MCF 10A (cell line): ENCODE data around the gene ABHD16A. TPM values are rescaled to one million over a fixed set of nuclear protein-coding genes. Genes with fewer than 3 reads are reported as not detected.

ENCODE experiments used
- BruUV-seq: library from RNA; stranded (reverse); fragments of 400-500 nt; replicated peaks from 2 replicates; lab custom pipeline; 2021; lab: Mats Ljungman, UMichigan
- CTCF ChIA-PET: fragments of 300-600 bp; sonication (Branson Sonifier 250); formaldehyde crosslinking; extraction: SDS; loops from one replicate; lab custom pipeline; 2021; ENCODE audit warnings: antibody characterized with exemption, inconsistent platforms; lab: Yijun Ruan, JAX
- POLR2A ChIA-PET: fragments of 300-600, 350-650 bp; sonication (Branson Sonifier 250); formaldehyde crosslinking; extraction: SDS; loops from one replicate; lab custom pipeline; 2020; ENCODE audit warnings: antibody characterized with exemption, inconsistent platforms; lab: Yijun Ruan, JAX
- DNase-seq: peaks from one replicate; pipeline ENCODE4 v3.0.0-alpha.2; 2018; ENCODE audit not compliant: unreplicated experiment
- H3K27ac Mint-ChIP-seq: one replicate; pipeline ENCODE4 v1.8.0; 2022; ENCODE audit warnings: mild to moderate bottlenecking, low read depth, mixed read lengths; ENCODE audit not compliant: unreplicated experiment
- H3K27me3 Mint-ChIP-seq: one replicate; pipeline ENCODE4 v1.8.0; 2022; ENCODE audit warnings: mixed read lengths; ENCODE audit not compliant: insufficient read depth, unreplicated experiment
- H3K36me3 Mint-ChIP-seq: one replicate; pipeline ENCODE4 v1.8.0; 2022; ENCODE audit warnings: mild to moderate bottlenecking, moderate library complexity, mixed read lengths; ENCODE audit not compliant: insufficient read depth, unreplicated experiment
- H3K4me1 Mint-ChIP-seq: one replicate; pipeline ENCODE4 v1.8.0; 2022; ENCODE audit warnings: mixed read lengths; ENCODE audit not compliant: insufficient read depth, unreplicated experiment
- H3K4me3 Mint-ChIP-seq: one replicate; pipeline ENCODE4 v1.8.0; 2022; ENCODE audit warnings: mild to moderate bottlenecking, moderate library complexity, mixed read lengths; ENCODE audit not compliant: unreplicated experiment
- H3K9me3 Mint-ChIP-seq: one replicate; pipeline ENCODE4 v1.8.0; 2022; ENCODE audit warnings: mixed read lengths; ENCODE audit not compliant: unreplicated experiment
- CTCF ChIP-seq: fragments of 200-600 bp; IDR thresholded peaks from one replicate; pipeline ENCODE4 v1.8.0; 2022; ENCODE audit warnings: antibody characterized with exemption, mild to moderate bottlenecking; ENCODE audit not compliant: unreplicated experiment
- intact Hi-C: fragments of 100-400 bp; cut with micrococcal nuclease; formaldehyde crosslinking; loops from 2 replicates; pipeline ENCODE4 v1.14.1; 2022
- total RNA-seq: library from RNA; stranded (reverse); gene quantifications from 2 replicates; pipeline ENCODE4 v1.2.3, GENCODE V29; 2022

ABHD16A gene
- total RNA-seq, 1 experiment from 2014 or later: 32.1 TPM

DNA sequence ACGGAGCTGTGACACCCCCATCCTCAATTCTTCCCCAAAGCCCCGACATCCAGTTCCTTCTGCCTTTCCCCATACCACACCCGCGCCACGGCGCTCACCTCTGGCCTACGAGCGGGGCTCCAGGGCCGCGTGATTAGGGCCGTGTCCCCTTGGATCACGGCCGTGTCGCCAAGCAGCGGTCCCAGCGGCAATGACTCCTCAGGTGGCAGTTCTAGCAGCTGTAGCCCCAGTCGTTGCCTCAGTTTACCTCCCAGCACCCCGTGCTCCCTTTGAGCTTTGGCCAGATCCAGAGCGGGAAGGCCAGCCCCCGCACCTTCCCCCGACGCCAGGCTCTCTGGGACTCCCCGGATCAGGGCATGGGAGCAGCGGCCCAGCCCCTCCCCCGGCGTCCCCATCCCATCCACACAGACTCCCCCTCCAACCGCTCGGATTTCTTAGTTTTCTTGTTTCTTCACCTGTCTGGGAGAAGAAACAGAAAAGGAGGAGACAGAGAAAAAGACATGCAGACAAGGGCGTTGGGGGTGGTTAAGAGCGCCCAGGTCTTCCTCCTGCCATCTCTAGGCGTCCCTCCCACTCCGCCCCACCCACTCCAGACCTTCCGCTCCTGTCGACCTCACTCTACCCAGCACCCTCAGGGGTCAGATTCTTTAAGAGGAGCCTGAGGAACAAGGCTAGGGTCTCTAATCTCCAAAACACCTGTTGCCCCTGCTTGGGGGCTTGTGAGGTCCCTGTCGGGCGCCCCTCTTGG is 25.8 kb upstream of the ABHD16A start, which contains the start of gene DDAH2:
DDAH2 (minus strand) TSS at position 533 of the 748 bp plus-strand sequence; CDS start at position 395, 138 bp downstream.
- H3K36me3 Mint-ChIP-seq: peaks cover 37% of the 10 kb centered on the region
- BruUV-seq: no TSS peak

GRCh38 chr6:31727717-31728671 is 24.9 kb upstream of the ABHD16A start:
- no TSS peak for BruUV-seq
- no peak overlapping the region for H3K27ac Mint-ChIP-seq
- no peak for TF ChIP-seq CTCF
- no peaks in the 10 kb centered on the region for H3K27me3 Mint-ChIP-seq
- H3K9me3 Mint-ChIP-seq: no peaks in the 10 kb centered on the region
- intact Hi-C loops: loop anchor here (2.0 kb wide), 4 partner anchors 41 to 103 kb away; partner anchors contain the start of genes LY6G5C and VARS1
- H3K4me1 Mint-ChIP-seq: peaks cover 7% of the 10 kb centered on the region
- no peak for DNase-seq
- ChIA-PET POLR2A (interaction anchor here (1.1 to 11.8 kb wide), 6 partner anchors 12 to 103 kb away, joined by 3 to 95 read pairs (median 12); partner anchors contain the start of genes HSPA1B, LSM2, LY6G6D and MSH5), CTCF (interaction anchor here (0.6 to 2.3 kb wide), 8 partner anchors 11 to 986 kb away, joined by 4 to 7 read pairs (median 6); partner anchors contain the start of gene HSPA1B)
- H3K4me3 Mint-ChIP-seq: no peak overlapping the region
- H3K36me3 Mint-ChIP-seq: peaks cover 28% of the 10 kb centered on the region

More for the DNA sequence above, 25.8 kb upstream of the ABHD16A start, which contains the start of gene DDAH2:
- ChIA-PET CTCF (interaction anchor here (0.6 to 2.3 kb wide), 18 partner anchors 9 to 987 kb away, joined by 3 to 7 read pairs (median 4); partner anchors contain the start of genes HSPA1B and VARS1), POLR2A (interaction anchor here (0.7 to 11.8 kb wide), 19 partner anchors 11 to 174 kb away, joined by 3 to 95 read pairs (median 7); partner anchors contain the start of genes ABHD16A, BAG6, GPANK1 and HSPA1A)
- Mint-ChIP-seq H3K4me3 (peak within 1 kb of the TSS; percentile 92), H3K27ac (peak within 1 kb of the TSS; percentile 86), H3K9me3 (no peaks in the 10 kb centered on the region), H3K27me3 (no peaks in the 10 kb centered on the region), H3K4me1 (peaks cover 7% of the 10 kb centered on the region)
- TF ChIP-seq CTCF: peak; percentile 42
- intact Hi-C loops: loop anchor here (1.0 to 2.0 kb wide), 5 partner anchors 26 to 102 kb away; partner anchors contain the start of genes ABHD16A, LY6G5C and VARS1
- DNase-seq: no peak

DNA sequence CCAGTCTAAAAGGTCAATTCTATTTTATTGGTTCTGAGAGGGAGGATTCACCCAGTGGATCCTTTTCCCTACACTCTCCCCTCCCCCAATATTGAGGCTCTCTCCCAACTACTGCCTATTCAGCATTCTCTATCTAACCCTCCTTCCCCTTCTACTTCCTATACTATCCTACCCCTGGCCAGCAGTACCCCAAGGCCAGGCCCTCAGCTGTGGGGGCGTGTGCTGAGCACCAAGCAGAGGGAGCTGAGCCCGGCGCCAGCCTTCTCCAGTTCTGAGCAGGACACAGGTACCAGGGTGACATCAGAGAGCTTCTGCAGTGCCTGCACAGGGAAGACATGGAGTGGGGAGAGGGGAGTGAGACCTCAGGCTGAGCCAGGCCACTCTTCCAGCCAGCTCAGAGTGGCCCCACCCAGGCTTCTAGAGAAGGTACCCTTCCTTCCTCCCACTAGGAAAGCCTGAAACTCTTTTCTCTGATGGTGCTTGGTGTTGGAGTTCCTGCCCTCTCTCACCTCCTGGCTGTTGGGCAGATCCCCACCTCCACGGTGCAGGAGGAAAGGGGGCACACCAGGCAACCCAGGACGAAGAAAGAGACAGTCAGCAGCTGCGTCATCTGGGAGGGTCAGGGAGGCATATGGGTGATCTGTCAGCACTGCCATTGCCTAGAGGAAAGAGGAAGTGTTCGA is 24.1 kb upstream of the ABHD16A start:
- intact Hi-C loops: no loop called here
- DNase-seq: no peak
- Mint-ChIP-seq H3K9me3 (no peaks in the 10 kb centered on the region), H3K36me3 (peaks cover 20% of the 10 kb centered on the region), H3K27me3 (no peaks in the 10 kb centered on the region), H3K4me3 (no peak overlapping the region), H3K27ac (no peak overlapping the region), H3K4me1 (peaks cover 7% of the 10 kb centered on the region)
- ChIA-PET CTCF (interaction anchor here (0.5 to 2.3 kb wide), 5 partner anchors 10 to 1182 kb away, joined by 3 to 7 read pairs (median 5); no protein-coding TSS in a partner anchor), POLR2A (interaction anchor here (0.7 to 11.8 kb wide), 3 partner anchors 9 to 99 kb away, joined by 3 to 95 read pairs (median 3); partner anchors contain the start of genes CLIC1, HSPA1B and MSH5)
- no TSS peak for BruUV-seq
- TF ChIP-seq CTCF: no peak
